ENCODE measurements around the gene LCN6.

DNA sequence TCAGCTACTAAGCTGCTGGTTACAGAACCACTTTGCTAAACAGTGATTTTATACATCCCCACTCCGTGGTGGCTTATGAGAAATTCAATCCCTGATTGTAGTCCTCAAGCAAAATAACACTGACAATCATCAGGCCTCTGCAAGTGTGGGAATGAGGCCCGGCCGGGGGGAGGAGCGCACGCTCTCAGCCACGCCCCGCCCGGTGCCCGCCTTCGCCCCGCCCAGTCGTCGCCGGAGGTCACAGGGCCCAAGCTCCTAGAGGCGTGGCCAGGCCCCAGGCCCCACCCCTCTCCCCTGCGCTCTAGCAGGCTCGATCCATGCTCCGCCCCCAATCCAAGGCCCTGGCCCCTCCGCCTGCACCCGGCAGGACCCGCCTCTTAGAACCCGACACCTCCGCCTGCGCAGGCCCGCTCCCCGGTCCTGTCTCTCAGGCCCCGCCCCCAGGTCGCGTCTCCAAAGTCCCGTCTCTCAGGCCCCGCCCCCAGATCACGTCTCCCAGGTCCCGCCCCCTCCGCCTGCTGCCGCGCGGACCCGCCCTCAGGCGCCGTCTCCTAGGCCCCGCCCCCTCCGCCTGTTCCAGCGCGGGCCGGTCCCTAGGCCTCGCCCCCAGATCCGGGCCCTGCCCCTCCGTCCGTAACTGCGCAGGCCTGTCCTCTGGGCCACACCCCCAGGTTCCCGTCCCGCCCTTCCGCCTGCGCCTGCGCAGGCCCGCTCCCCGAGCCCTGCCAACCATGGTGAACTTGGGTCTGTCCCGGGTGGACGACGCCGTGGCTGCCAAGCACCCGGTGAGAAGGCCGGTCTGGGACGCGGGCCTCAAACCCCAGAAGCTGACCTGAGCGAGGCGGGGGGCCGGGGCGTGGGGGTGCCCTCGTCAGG lies 42.6 kb upstream of the LCN6 start, which contains the start of gene TMEM141:
- TF ChIP-seq, protein P1, sequence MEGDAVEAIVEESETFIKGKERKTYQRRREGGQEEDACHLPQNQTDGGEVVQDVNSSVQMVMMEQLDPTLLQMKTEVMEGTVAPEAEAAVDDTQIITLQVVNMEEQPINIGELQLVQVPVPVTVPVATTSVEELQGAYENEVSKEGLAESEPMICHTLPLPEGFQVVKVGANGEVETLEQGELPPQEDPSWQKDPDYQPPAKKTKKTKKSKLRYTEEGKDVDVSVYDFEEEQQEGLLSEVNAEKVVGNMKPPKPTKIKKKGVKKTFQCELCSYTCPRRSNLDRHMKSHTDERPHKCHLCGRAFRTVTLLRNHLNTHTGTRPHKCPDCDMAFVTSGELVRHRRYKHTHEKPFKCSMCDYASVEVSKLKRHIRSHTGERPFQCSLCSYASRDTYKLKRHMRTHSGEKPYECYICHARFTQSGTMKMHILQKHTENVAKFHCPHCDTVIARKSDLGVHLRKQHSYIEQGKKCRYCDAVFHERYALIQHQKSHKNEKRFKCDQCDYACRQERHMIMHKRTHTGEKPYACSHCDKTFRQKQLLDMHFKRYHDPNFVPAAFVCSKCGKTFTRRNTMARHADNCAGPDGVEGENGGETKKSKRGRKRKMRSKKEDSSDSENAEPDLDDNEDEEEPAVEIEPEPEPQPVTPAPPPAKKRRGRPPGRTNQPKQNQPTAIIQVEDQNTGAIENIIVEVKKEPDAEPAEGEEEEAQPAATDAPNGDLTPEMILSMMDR (IDR thresholded peaks at IDR 0.05) = no peak
- TF ChIP-seq POLR2A (IDR thresholded peaks at IDR 0.05) = peak in 3 of 4 donors; percentile 59 to 91 (median 74)
